GM19455 (cell line): ENCODE data around the gene ACVR1B.
A peak's percentile ranks its signal among the peaks of the same experiment; 100 is the strongest.

Experiments
- ATAC-seq: cut with Tn5 transposase; IDR thresholded peaks from one replicate; pipeline ENCODE4 v1.9.1; 2021; ENCODE audit not compliant: unreplicated experiment

Gene ACVR1B

GRCh38 chr12:51942501-51943000 is 8.9 kb upstream of the ACVR1B start:
- no peak for ATAC-seq

GRCh38 chr12:51943346-51943745 is 8.2 kb upstream of the ACVR1B start:
- ATAC-seq: no peak

- no peak for ATAC-seq
Measured at GRCh38 chr12:51944608-51945233, 6.8 kb upstream of the ACVR1B start.

- ATAC-seq: no peak
Measured at GRCh38 chr12:51947246-51947996, 4.1 kb upstream of the ACVR1B start.

GRCh38 chr12:51948066-51948465 is 3.4 kb upstream of the ACVR1B start:
- ATAC-seq: no peak

GRCh38 chr12:51949342-51950030 is 2.0 kb upstream of the ACVR1B start:
- ATAC-seq: no peak

- ATAC-seq: no peak
Measured at GRCh38 chr12:51950682-51951198, 759 bp upstream of the ACVR1B start.

GRCh38 chr12:51951843-51952722 is 584 bp downstream of the ACVR1B start:
- ATAC-seq: peak; percentile 8

- ATAC-seq: no peak
Measured at GRCh38 chr12:51953089-51953488, 1.6 kb downstream of the ACVR1B start.

GRCh38 chr12:51953864-51954263 is 2.4 kb downstream of the ACVR1B start:
- no peak for ATAC-seq

GRCh38 chr12:51954561-51955361 is 3.3 kb downstream of the ACVR1B start:
- ATAC-seq: no peak

- ATAC-seq: no peak
Measured at GRCh38 chr12:51955702-51956101, 4.2 kb downstream of the ACVR1B start.

- ATAC-seq: no peak
Measured at GRCh38 chr12:51958542-51958941, 7.0 kb downstream of the ACVR1B start.

GRCh38 chr12:51959211-51959610 is 7.7 kb downstream of the ACVR1B start:
- ATAC-seq: no peak

GRCh38 chr12:51959921-51960320 is 8.4 kb downstream of the ACVR1B start:
- ATAC-seq: no peak

- ATAC-seq: no peak
Measured at GRCh38 chr12:51960488-51960887, 9.0 kb downstream of the ACVR1B start.

- no peak for ATAC-seq
Measured at GRCh38 chr12:51960890-51961289, 9.4 kb downstream of the ACVR1B start.

GRCh38 chr12:51961834-51962233 is 10.3 kb downstream of the ACVR1B start:
- no peak for ATAC-seq

- no peak for ATAC-seq
Measured at GRCh38 chr12:51962737-51963136, 11.2 kb downstream of the ACVR1B start.

- no peak for ATAC-seq
Measured at GRCh38 chr12:51963477-51963876, 12.0 kb downstream of the ACVR1B start.
